ENCODE measurements around the gene OSER1. TPM values are rescaled to one million over a fixed set of nuclear protein-coding genes. Genes with fewer than 3 reads are reported as not detected.

OSER1 gene
- total and polyA plus RNA-seq, 2 of the 8 experiments (the other 6 are each of a cell fraction or from before 2014, with no cell fraction given) = 24.5 to 31.8 TPM

- H3K27me3 ChIP-seq (replicated peaks in 1 of 4; ENCODE audit: control insufficient read depth in 3 of 4, extremely low read depth in 1 of 4, insufficient read depth in 3 of 4, low read length in 3 of 4) = no peaks in the 10 kb centered on the region
- H2BK15ac ChIP-seq (ENCODE audit: low read length) = no peak overlapping the region
- H3K9me3 ChIP-seq (ENCODE audit: insufficient read depth in 2 of 2, low read depth in 1 of 2, low read length in 1 of 2) = no peaks in the 10 kb centered on the region
- CTCF ChIA-PET (ENCODE audit: partially characterized antibody) = interaction anchor here (1.0 to 4.0 kb wide), 6 partner anchors 8 to 33 kb away, joined by 3 to 18 read pairs (median 5); partner anchors contain the start of gene GDAP1L1
- peak overlapping the region; percentile 72; the same call in 1 of the 2 replicates for H2BK20ac ChIP-seq (ENCODE audit: low read length)
- H2AFZ ChIP-seq (ENCODE audit: low read length) = no peak overlapping the region
- no peak overlapping the region for H3K14ac ChIP-seq (ENCODE audit: insufficient read length)
- H3K4me2 ChIP-seq (ENCODE audit: insufficient read depth in 1 of 2, low read depth in 2 of 2, low read length in 2 of 2) = peak overlapping the region in 1 of 2 experiments; percentile 19; a peak in 3 of 4 replicates
- no peak overlapping the region for H3K56ac ChIP-seq (replicated peaks; ENCODE audit: insufficient read length, low read depth, low read length)
- 72% methylated on average over 10 of the region's 10 CpGs; no CpG with 5 or more reads in 1 of the 2 experiments for WGBS, 2 experiments (ENCODE audit: extremely low coverage in 1 of 2, insufficient coverage in 1 of 2, insufficient read length in 1 of 2, insufficient replicate concordance in 2 of 2, low coverage in 1 of 2, low lambda C conversion rate in 2 of 2, missing lambda C conversion rate in 1 of 2)
- FAIRE-seq (no peak), DNase-seq (ENCODE audit: low read depth in 1 of 2, low spot score in 2 of 2) (no peak)
- H3K23ac ChIP-seq (ENCODE audit: insufficient read length) = no peak overlapping the region
- TF ChIP-seq TCF12 (IDR thresholded peaks at IDR 0.05; ENCODE audit: low read depth, low read length) (0 out of 2 replicates have a peak, but pooled peaks have one; percentile 68), CBX8 (IDR thresholded peaks at IDR 0.05; ENCODE audit: borderline replicate concordance, low read depth, low read length) (no peak), MAX (IDR thresholded peaks at IDR 0.05) (0 out of 2 replicates have a peak, but pooled peaks have one; percentile 23), CTCF (IDR thresholded peaks at IDR 0.05; ENCODE audit: control extremely low read depth in 1 of 3, insufficient read depth in 1 of 3, low read depth in 1 of 3, low read length in 3 of 3) (no peak)
- H4K8ac ChIP-seq (ENCODE audit: extremely low read depth, insufficient read depth, low read length) = peak overlapping the region; percentile 7; the same call in 1 of the 2 replicates
- peak overlapping the region; percentile 33; the same call in 1 of the 2 replicates for H2BK12ac ChIP-seq (ENCODE audit: low read depth, low read length)
- H4K20me1 ChIP-seq (replicated peaks in 1 of 2; ENCODE audit: control insufficient read depth in 1 of 2, insufficient read depth in 2 of 2, low read length in 2 of 2) = no peaks in the 10 kb centered on the region
- H3K36me3 ChIP-seq (ENCODE audit: control insufficient read depth in 2 of 4, insufficient read depth in 4 of 4, low read length in 3 of 4) = no peaks in the 10 kb centered on the region
- H2BK120ac ChIP-seq (replicated peaks; ENCODE audit: low read depth, low read length) = no peak overlapping the region
- H3K4ac ChIP-seq (replicated peaks; ENCODE audit: insufficient read length, low read depth, low read length) = no peak overlapping the region
- no peak overlapping the region for H3K4me3 ChIP-seq (ENCODE audit: extremely low read depth in 1 of 4, insufficient read depth in 2 of 4, low read depth in 3 of 4, low read length in 4 of 4)
- H3K9ac ChIP-seq (replicated peaks in 1 of 4; ENCODE audit: extremely low read depth in 1 of 4, low read depth in 3 of 4, low read length in 3 of 4) = no peak overlapping the region
- H3K79me1 ChIP-seq (ENCODE audit: low read depth, low read length) = no peaks in the 10 kb centered on the region
- H3K27ac ChIP-seq (ENCODE audit: low read depth, low read length) = no peak overlapping the region
- POLR2A ChIA-PET (ENCODE audit: partially characterized antibody) = no interaction called here
- no peak overlapping the region for H3K18ac ChIP-seq (ENCODE audit: extremely low read depth, low read length)
- no peak overlapping the region for H2AK5ac ChIP-seq (ENCODE audit: low read depth, low read length)
- H4K91ac ChIP-seq (replicated peaks; ENCODE audit: insufficient read length, low read length) = no peak overlapping the region
- peaks cover 0 to 6% (median 0%) of the 10 kb centered on the region in 4 experiments; a peak in 4 of 7 replicates for H3K4me1 ChIP-seq (replicated peaks in 1 of 4; ENCODE audit: control insufficient read depth in 3 of 4, insufficient read depth in 4 of 4, low read length in 3 of 4)
- no peak overlapping the region for H4K5ac ChIP-seq (ENCODE audit: insufficient read length, low read depth, low read length)
- H3K23me2 ChIP-seq (ENCODE audit: low read depth, low read length) = no peaks in the 10 kb centered on the region
- peak overlapping the region; percentile 66; the same call in 1 of the 2 replicates for H2BK5ac ChIP-seq (ENCODE audit: low read depth, low read length)
- no peaks in the 10 kb centered on the region for H3K79me2 ChIP-seq (ENCODE audit: control insufficient read depth in 1 of 2, insufficient read depth in 2 of 2, low read length in 2 of 2)
Measured at GRCh38 chr20:44231713-44232468, 21.3 kb upstream of the OSER1 start.
